DND-41 (cell line): ENCODE measurements around the gene RAB30.

Experiments used
- CTCF ChIP-seq: IDR thresholded peaks from 2 replicates; pipeline ENCODE4 v1.5.1; 2012; ENCODE audit warnings: borderline replicate concordance, low read length, moderate library complexity, mild to moderate bottlenecking; ENCODE audit not compliant: poor library complexity, severe bottlenecking; ENCODE audit errors: extremely low read depth
- EZH2 ChIP-seq: IDR thresholded peaks from 3 replicates; pipeline ENCODE4 v1.6.1; 2012; ENCODE audit warnings: borderline replicate concordance, low read depth, mild to moderate bottlenecking, moderate library complexity, low read length, inconsistent platforms; ENCODE audit not compliant: severe bottlenecking

- TF ChIP-seq CTCF (no peak), EZH2 (no peak)
Measured at GRCh38 chr11:82999232-82999631, 72.5 kb downstream of the RAB30 start.
